Hepatocyte (in vitro differentiated cells): ENCODE measurements around the gene ZNF557.

Experiments
- CTCF ChIP-seq: fragments of 200-600 bp; sonication (generic); IDR thresholded peaks from 2 replicates; pipeline ENCODE4 v1.5.1; 2016; ENCODE audit warnings: antibody characterized with exemption, mild to moderate bottlenecking; ENCODE audit not compliant: poor library complexity
- EZH2 ChIP-seq: fragments of 200-600 bp; sonication (generic); IDR thresholded peaks from 2 replicates; pipeline ENCODE4 v1.6.1; 2016; ENCODE audit warnings: antibody characterized with exemption, mild to moderate bottlenecking, borderline replicate concordance
- EZH2phosphoT487 ChIP-seq: fragments of 200-600 bp; sonication (generic); IDR thresholded peaks from one replicate; pipeline ENCODE4 v1.6.1; 2018; ENCODE audit warnings: antibody characterized with exemption, mild to moderate bottlenecking, low read depth, moderate library complexity; ENCODE audit not compliant: unreplicated experiment, severe bottlenecking

DNA sequence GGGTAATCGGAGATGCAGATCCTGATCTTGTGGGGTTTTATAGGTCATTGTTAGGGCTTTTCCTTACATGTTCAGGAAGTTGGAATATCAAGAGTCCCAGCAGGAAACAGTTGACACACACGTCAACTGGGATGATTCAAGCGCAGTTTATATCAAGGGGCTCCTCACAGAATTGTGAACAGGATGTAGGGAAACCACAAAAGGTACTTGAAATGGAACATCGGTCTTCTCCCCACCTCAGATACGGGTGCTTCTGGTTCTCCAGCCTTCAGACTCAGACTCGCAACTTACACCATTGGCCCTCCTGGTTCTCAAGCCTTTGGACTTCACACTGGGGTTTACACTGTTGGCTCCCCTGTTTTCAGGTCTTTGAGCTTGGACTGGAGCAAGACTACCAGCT is 19.5 kb downstream of the ZNF557 start:
- no peak for TF ChIP-seq CTCF
- TF ChIP-seq EZH2phosphoT487 = no peak
- TF ChIP-seq EZH2 = no peak
